Subcutaneous adipose tissue (tissue), 4 donors: ENCODE data around the gene TM4SF4. TPM values are rescaled to one million over a fixed set of nuclear protein-coding genes. Genes with fewer than 3 reads are reported as not detected.

Experiments used
- total RNA-seq, 4 donors: library from RNA; depleted of rRNA; stranded (reverse); fragments of >200 nt; gene quantifications; one replicate each; pipeline ENCODE4 v1.1.0, GENCODE V29; 2016
- TF ChIP-seq, protein P1 (sequence below): fragments of 450-650 bp; IDR thresholded peaks from one replicate; pipeline ENCODE4 v1.5.1; 2016; ENCODE audit warnings: low read depth, mild to moderate bottlenecking, control low read depth, antibody characterized with exemption, moderate library complexity

TM4SF4 gene
- total RNA-seq, 4 donors from 2014 or later: not detected

DNA sequence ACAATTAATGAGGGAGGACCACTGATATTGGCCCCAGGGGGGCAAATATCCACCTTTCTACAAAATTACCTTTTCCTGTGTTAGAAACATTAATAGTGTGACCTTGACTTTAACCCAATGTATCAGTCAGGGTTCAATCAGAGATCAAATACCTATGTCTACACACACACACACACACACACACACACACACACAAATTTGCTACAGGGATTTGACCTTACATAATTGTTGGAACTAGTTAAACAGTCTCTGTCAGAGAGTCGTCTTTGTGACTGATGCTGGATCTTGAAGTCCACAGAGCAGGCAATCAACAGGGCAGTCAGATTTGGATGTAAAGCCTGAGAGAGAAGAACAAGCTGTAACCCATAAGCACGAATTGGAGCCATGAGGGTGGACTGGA is 32.5 kb downstream of the TM4SF4 start:
- TF ChIP-seq, protein P1, sequence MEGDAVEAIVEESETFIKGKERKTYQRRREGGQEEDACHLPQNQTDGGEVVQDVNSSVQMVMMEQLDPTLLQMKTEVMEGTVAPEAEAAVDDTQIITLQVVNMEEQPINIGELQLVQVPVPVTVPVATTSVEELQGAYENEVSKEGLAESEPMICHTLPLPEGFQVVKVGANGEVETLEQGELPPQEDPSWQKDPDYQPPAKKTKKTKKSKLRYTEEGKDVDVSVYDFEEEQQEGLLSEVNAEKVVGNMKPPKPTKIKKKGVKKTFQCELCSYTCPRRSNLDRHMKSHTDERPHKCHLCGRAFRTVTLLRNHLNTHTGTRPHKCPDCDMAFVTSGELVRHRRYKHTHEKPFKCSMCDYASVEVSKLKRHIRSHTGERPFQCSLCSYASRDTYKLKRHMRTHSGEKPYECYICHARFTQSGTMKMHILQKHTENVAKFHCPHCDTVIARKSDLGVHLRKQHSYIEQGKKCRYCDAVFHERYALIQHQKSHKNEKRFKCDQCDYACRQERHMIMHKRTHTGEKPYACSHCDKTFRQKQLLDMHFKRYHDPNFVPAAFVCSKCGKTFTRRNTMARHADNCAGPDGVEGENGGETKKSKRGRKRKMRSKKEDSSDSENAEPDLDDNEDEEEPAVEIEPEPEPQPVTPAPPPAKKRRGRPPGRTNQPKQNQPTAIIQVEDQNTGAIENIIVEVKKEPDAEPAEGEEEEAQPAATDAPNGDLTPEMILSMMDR: no peak

DNA sequence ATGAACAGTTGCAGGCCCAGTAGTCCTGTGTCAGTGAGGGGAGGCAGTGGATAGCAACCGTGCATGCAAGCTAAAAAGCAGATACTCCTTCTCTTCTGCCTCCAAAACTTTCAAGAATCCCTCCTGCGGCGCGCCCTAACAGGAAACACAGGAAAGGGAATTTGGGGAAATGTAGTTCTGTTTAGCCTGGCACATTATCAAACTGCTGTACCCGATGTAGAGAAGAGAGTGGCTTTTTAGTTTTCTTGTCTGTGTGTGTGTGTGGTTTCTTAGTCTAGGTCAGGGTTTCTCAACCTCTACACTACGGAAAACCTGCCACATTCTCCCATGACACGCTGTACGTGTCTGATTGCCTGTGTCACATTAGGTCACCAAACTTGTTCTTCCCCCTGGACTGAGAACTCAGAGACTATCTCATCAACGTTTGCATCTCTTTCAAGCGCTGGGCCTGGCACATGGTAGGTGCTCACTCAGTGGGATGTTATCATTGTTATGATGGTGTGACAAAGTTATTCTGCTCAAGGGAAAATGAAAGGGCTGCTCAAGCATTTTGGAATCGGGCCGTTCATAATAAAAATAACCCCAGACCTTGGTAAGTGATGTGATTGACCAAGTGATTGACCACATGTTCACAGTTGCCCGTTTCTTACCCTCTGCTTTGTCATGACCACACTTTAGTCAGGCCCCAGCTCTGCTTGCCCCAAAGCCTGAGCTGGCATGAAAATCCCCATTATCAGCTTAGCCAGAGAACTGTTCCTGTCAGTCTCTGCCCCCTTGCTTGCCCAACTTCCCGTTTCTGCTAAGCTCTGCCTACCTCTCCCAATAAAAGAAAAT is 33.2 kb downstream of the TM4SF4 start:
- TF ChIP-seq, protein P1: no peak

DNA sequence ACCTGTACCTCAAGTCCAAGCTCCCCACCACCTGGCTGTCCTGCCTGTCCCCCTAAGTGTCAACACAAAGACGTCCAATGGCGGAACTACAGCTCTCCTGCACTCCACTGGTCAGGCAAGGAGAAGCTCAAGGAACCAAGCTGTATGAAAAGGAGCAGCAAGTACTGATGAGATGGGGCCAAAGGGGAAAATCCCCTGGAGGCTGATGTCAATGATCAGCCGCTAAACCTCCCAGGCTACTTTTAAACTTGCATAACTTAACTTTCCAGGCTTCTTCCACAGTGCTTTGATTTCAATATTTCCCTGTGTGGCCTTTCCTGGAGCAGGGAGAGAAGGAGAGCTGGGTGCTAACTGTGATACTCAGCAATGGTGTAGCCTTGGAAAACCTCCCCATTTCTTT is 35.0 kb downstream of the TM4SF4 start:
- TF ChIP-seq, protein P1: no peak

DNA sequence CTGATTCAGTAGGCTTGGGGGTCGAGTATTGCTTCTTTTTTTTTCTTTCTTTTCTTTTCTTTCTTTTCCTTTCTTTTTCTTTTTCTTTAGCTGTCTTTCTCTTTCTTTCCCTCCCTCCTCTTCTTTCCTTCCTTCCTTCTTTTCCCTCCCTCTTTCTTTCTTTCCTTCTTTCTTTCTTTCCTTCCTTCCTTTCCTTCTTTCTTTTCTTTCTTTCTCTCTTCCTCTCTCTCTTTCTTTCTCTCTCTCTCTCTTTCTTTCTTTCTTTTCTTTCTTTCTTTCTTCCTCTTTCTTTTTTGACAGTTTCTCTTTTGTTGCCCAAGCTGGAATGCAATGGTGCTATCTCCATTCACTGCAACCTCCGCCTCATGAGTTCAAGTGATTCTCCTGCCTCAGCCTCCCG is 36.0 kb downstream of the TM4SF4 start:
- TF ChIP-seq, protein P1: no peak

DNA sequence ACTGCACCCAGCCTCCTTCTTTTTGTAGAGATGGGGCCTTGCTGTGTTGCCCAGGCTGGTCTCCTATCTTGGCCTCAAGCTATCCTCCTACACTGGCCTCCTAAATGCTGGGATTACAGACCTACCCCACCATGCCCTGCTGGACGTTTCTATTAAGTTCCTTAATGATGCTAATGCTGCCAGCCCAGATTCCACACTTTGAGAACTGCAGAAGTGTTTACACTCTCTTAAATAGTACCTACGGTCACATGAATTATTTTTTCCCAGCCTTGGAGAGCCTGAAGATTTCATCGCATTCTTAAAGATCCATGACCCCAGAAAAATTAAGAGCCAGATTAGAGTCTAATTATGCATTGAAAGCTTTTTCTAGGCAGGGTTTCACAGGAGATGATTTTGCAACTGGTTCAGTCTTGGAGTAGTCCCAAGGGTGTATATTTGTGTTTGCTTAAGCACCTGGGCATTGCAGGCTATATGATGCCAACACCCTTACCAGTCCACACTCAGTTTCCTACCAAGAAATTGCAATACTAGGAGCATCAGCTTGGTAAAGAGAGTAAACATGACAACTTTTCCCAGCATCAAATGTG is 36.6 kb downstream of the TM4SF4 start:
- TF ChIP-seq, protein P1: no peak

DNA sequence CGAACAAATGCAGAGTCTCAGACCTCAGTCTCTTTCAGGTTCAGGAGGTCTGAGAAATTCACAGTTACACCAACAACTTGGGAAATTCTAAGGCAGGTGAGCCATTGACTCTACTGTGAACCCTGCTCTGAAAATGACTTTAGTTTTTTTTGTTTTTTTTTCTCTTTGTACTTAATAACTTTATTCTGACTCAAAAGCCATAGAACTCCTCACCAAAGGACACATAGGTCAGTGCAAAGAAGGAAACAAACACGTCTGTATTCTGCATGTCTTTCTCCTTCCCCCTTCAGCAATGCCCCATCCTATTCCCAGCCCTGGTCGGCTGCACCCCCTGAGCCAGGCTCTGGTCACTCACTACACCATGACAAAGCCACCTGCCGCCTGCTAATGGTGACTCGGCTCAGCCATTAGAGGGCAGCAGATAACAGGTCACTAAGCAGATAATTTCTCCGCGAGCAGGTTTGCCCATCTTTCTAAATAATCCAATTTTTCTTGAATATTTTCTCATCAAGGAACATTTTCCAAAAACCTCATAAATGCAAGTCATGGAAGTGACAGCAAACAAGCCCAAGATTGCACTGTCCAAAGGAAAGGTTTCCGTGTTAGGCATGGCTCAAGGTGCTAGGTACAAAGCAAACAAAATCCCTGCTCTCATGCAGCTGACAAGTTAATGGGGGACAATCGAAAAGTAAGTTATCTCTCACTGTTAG is 37.7 kb downstream of the TM4SF4 start:
- TF ChIP-seq, protein P1: no peak

DNA sequence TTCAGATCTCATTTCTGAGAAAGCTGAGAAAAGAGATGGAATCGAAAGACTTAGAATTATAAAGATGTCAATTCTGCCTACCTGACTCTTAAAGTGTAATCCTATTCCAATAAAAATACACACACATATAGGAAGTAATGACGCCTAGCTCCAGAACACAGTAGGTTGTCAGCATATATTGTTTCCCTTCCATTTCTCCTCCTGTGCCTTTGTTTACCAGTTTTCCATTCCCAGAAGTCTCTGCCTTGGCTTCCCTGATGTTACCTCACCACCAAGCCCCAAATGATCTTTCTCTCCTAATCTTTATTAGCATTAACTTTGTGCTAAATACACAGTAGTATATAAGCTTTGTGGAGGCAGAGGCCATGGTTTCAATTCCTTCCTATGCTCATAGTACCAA is 40.0 kb downstream of the TM4SF4 start:
- TF ChIP-seq, protein P1: no peak
